Activated naive CD4-positive, alpha-beta T cell (primary cell): ENCODE data around the gene DDOST.
"Not testable (repeated sequence)": the region's sequence is repeated elsewhere in the genome, so short reads cannot be mapped to it uniquely, and the experiment has no call there.

ENCODE experiments used
- DNase-seq, 4 experiments: peaks; one replicate each; lab custom pipeline; 2025; lab: John Stamatoyannopoulos, UW

Gene DDOST

GRCh38 chr1:20691872-20692271 lies 30.7 kb upstream of the DDOST start:
- no peak for DNase-seq

GRCh38 chr1:20689645-20690056 lies 28.5 kb upstream of the DDOST start:
- no peak for DNase-seq

GRCh38 chr1:20686883-20687725 lies 25.9 kb upstream of the DDOST start:
- DNase-seq, result no peak

- DNase-seq, result no peak
These were observed 24.6 kb upstream of the DDOST start for GRCh38 chr1:20685741-20686140.

- no peak for DNase-seq
These were observed 24.0 kb upstream of the DDOST start for GRCh38 chr1:20685099-20685662.

- no peak for DNase-seq
These were observed 23.5 kb upstream of the DDOST start for GRCh38 chr1:20684651-20685050.

- no peak for DNase-seq
These were observed 23.0 kb upstream of the DDOST start for GRCh38 chr1:20684050-20684620.

- DNase-seq, result no peak
These were observed 22.4 kb upstream of the DDOST start for GRCh38 chr1:20683614-20684013.

GRCh38 chr1:20682571-20683236 lies 21.5 kb upstream of the DDOST start:
- DNase-seq, result no peak

- no peak for DNase-seq
These were observed 20.8 kb upstream of the DDOST start for GRCh38 chr1:20681999-20682398.

- DNase-seq, result no peak
These were observed 19.1 kb upstream of the DDOST start for GRCh38 chr1:20680269-20680668.

- DNase-seq, result no peak
These were observed 17.4 kb upstream of the DDOST start for GRCh38 chr1:20678599-20678998.

- not testable (repeated sequence) for DNase-seq
These were observed 12.5 kb upstream of the DDOST start for GRCh38 chr1:20673626-20674025.

GRCh38 chr1:20672265-20672632 lies 11.1 kb upstream of the DDOST start:
- no peak for DNase-seq

- no peak for DNase-seq
These were observed 9.8 kb upstream of the DDOST start for GRCh38 chr1:20670936-20671335.

- DNase-seq, result no peak
These were observed 7.4 kb upstream of the DDOST start for GRCh38 chr1:20668581-20668980.

GRCh38 chr1:20666804-20667203 lies 5.6 kb upstream of the DDOST start:
- DNase-seq, result no peak

- DNase-seq, result no peak
These were observed 5.0 kb upstream of the DDOST start for GRCh38 chr1:20666146-20666545.

GRCh38 chr1:20665726-20666125 lies 4.6 kb upstream of the DDOST start:
- no peak for DNase-seq

GRCh38 chr1:20663969-20664715 lies 3.0 kb upstream of the DDOST start:
- no peak for DNase-seq

- no peak for DNase-seq
These were observed 2.2 kb upstream of the DDOST start for GRCh38 chr1:20663365-20663764.

GRCh38 chr1:20662110-20662475 lies 924 bp upstream of the DDOST start:
- no peak for DNase-seq
